Lower leg skin (tissue), 3 donors: ENCODE results near the gene IFT74.

ENCODE experiments used
- CTCF ChIP-seq, 3 donors: fragments of 450-650 bp; IDR thresholded peaks; one replicate each; pipeline ENCODE4 v1.5.1; 2016; ENCODE audit warnings: antibody characterized with exemption in 3 of 3, mild to moderate bottlenecking in 3 of 3, moderate library complexity in 2 of 3
- POLR2A ChIP-seq, 2 donors: fragments of 450-650 bp; IDR thresholded peaks; one replicate each; pipeline ENCODE4 v1.6.1; 2016 to 2017; ENCODE audit warnings: antibody characterized with exemption in 2 of 2, mild to moderate bottlenecking in 1 of 2, moderate library complexity in 1 of 2

- TF ChIP-seq CTCF (IDR thresholded peaks at IDR 0.05): no peak
- no peak for TF ChIP-seq POLR2A (IDR thresholded peaks at IDR 0.05)
Measured at GRCh38 chr9:27086818-27087680, 130.8 kb downstream of the IFT74 start.
